OCI-LY1 (cell line): ENCODE results near the gene DPF3.

Experiments
- CTCF ChIP-seq: fragments of 200-600 bp; sonication (generic), shearing (Covaris generic); IDR thresholded peaks from 2 replicates; pipeline ENCODE4 v1.5.1; 2017; ENCODE audit warnings: mild to moderate bottlenecking, antibody characterized with exemption, low read length, moderate library complexity, mixed read lengths
- EZH2 ChIP-seq: fragments of 200-600 bp; sonication (generic), shearing (Covaris generic); IDR thresholded peaks from 2 replicates; pipeline ENCODE4 v1.8.0; 2017; ENCODE audit warnings: borderline replicate concordance, mixed run types, mild to moderate bottlenecking, antibody characterized with exemption, low read length, moderate library complexity, mixed read lengths

DNA sequence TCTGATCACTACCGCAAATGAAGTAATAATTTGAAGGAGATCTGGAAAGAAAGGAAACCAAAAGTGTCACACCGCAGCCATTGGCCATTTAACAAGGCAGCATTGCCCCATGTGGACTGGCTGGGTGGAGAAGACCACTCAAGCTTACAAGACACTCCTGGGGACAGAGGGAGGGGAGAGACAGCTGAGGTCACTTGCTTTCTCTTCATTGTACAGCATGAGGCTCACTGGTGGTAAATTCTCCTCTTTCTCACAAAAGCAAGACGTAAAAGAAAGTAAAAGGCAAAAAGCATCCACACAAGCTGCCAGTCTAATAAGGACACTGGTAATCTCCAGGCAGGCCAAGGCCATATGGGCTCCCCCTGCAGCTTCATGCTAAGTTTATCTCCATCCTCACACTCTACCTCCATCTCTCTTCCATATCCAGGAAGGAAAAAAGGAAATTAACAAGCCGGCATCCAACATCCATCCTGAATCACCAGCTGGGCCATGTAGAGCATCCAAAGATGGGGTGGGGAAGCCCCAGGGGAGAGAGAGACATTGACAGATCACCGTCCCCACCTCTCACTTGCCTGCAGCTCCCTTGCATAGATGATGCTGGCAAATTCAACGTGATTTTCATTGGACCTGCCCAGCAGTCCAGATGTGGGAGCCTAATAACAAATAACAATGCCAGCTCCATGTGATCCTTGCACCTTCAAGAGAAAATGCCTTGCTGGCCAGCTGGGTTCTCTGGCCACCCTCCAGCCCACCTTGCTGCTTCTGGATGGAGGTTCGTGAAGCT lies 100.6 kb downstream of the DPF3 start:
- no peak for TF ChIP-seq CTCF
- no peak for TF ChIP-seq EZH2
